Measurements from ENCODE around the gene MGAT5.

Gene MGAT5

DNA sequence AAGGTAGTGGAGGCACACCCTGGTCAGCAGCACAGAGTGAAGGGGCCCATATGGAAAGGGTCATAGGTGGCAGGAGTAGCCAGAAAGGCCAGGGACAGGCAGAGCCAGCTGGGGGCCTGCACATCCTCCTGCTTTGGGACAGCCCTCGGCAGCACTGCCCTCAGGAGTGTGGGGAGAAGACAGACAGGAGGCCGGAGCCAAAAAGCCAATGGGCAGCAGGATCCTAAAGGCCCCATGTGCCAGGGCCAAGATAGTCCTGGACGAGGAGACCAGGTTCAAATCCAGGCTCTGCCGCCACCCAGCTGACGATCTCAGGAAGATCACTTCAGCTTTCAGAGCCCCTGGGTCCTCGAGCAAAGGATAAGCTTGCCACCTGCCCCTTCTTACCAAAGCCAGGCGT, 244.8 kb downstream of the MGAT5 start:
- Histone ChIP-seq H3K4me3 (ENCODE audit: low read length in 2 of 2) (no peak overlapping the region), H4K91ac (ENCODE audit: low read depth, low read length, poor library complexity) (no peak overlapping the region), H4K8ac (ENCODE audit: low read depth, low read length) (no peak overlapping the region), H3K18ac (ENCODE audit: low read length) (peak overlapping the region; percentile 8), H3K4me2 (ENCODE audit: insufficient read depth, low read length, poor library complexity, severe bottlenecking) (no peak overlapping the region), H3K27me3 (ENCODE audit: control insufficient read depth in 3 of 3, insufficient read depth in 3 of 3, low read depth in 1 of 3, low read length in 3 of 3) (peaks cover 0 to 25% (median 0%) of the 10 kb centered on the region in 3 experiments), H3K27ac (replicated peaks; ENCODE audit: low read length) (no peak overlapping the region), H3K23ac (ENCODE audit: low read depth, low read length, poor library complexity) (peak overlapping the region; percentile 56), H3K4me1 (ENCODE audit: control insufficient read depth in 2 of 2, insufficient read depth in 1 of 2, low read depth in 1 of 2, low read length in 2 of 2) (peaks cover 0 to 9% of the 10 kb centered on the region in 2 donors), H2BK15ac (ENCODE audit: low read length) (no peak overlapping the region), H2BK120ac (ENCODE audit: low read depth, low read length) (no peak overlapping the region), H3K4ac (ENCODE audit: low read length) (no peak overlapping the region), H2BK12ac (ENCODE audit: low read length) (no peak overlapping the region), H2BK5ac (ENCODE audit: low read length) (no peak overlapping the region), H2AK5ac (ENCODE audit: low read depth, low read length) (no peak overlapping the region), H3K14ac (ENCODE audit: low read length) (no peak overlapping the region), H3K79me1 (ENCODE audit: low read depth, low read length) (no peaks in the 10 kb centered on the region), H2AFZ (ENCODE audit: low read length) (no peak overlapping the region), H3K9ac (ENCODE audit: low read depth, low read length, poor library complexity) (no peak overlapping the region), H3K9me3 (replicated peaks in 1 of 2; ENCODE audit: control insufficient read depth in 2 of 2, insufficient read depth in 1 of 2, low read depth in 1 of 2, low read length in 2 of 2) (no peaks in the 10 kb centered on the region), H3K36me3 (replicated peaks in 1 of 2; ENCODE audit: control insufficient read depth in 2 of 2, insufficient read depth in 2 of 2, low read length in 2 of 2) (no peaks in the 10 kb centered on the region)
- no CpG with 5 or more reads among the region's 7 CpGs for WGBS, 2 donors (ENCODE audit: extremely low coverage in 2 of 2, insufficient read length in 2 of 2, insufficient replicate concordance in 1 of 2)
- DNase-seq (ENCODE audit: low spot score), result no peak

DNA sequence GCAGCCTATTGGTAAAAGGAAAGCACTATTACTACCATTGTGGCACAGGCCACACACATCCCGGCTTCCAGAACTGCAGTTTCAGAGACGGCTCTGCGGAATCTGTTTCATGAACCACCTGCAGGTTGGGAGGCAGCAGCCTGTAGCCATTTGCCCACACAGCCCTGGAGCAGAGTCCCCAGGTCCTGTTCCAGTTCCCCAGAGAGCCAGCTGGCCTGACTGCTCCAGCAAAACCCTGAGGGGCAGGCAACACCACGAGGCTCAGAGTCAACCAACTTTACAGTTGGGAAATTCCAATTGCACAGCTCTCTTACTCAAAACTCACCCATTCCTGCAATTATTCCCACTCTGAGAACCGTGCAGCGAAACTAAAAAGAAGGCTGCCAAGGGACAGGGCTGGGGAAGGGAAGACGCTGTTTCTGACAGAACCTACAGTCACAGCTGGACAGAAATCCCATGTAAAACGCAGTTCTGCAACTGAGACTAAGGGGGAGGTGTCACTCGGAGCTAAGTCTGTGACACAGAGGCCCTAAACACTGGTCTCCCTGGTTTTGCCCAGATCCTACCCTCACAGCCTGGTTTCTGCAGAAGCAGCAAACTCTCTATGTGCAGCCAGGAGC, 245.5 kb downstream of the MGAT5 start:
- no peak overlapping the region for H2BK12ac ChIP-seq (ENCODE audit: low read length)

DNA sequence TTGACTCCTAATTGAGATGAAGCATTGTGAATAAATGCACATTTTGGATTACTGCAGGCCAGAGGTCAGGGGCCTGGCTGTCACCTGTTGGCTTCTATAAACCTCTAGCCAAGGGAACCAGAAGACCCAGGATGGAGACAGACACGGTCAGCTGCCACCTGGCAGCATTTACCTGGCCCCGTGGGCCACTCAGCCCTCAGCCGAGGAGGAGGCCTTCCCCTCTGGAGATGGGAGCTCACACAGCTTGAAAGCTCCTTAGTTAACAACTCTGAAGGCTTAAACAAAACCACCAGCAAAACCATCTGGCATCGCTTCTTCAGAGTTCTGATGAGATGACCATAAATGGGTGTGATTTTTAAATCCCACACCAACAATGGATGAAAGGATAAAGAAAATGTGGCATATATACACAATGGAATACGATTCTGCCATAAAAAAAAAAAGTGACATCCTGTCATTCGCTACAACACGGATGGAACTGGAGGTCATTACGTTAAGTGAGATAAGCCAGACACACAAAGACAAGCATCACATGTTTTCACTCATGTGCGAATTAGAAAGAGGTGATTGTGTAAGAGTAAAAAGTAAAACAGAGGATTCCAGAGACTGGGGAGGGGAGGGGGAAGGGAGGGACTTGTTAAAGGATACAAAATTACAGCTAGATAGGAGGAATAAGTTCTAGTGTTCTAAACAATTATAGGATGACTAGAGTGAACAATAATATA, 246.5 kb downstream of the MGAT5 start:
- H2AFZ ChIP-seq (ENCODE audit: low read length), result no peak overlapping the region
- H3K18ac ChIP-seq (ENCODE audit: low read length), result no peak overlapping the region
- H2AK5ac ChIP-seq (ENCODE audit: low read depth, low read length), result no peak overlapping the region
- DNase-seq (ENCODE audit: low spot score), result no peak
- no peak overlapping the region for H3K4me3 ChIP-seq (ENCODE audit: low read length in 2 of 2)
- no peak overlapping the region for H3K4ac ChIP-seq (ENCODE audit: low read length)
- no CpG with 5 or more reads among the region's 9 CpGs for WGBS, 2 donors (ENCODE audit: extremely low coverage in 2 of 2, insufficient read length in 2 of 2, insufficient replicate concordance in 1 of 2)
- no peaks in the 10 kb centered on the region for H3K9me3 ChIP-seq (replicated peaks in 1 of 2; ENCODE audit: control insufficient read depth in 2 of 2, insufficient read depth in 1 of 2, low read depth in 1 of 2, low read length in 2 of 2)
- H2BK12ac ChIP-seq (ENCODE audit: low read length), result no peak overlapping the region
- no peak overlapping the region for H3K23ac ChIP-seq (ENCODE audit: low read depth, low read length, poor library complexity)
- no peak overlapping the region for H3K14ac ChIP-seq (ENCODE audit: low read length)
- no peak overlapping the region for H2BK15ac ChIP-seq (ENCODE audit: low read length)
- no peak overlapping the region for H3K4me2 ChIP-seq (ENCODE audit: insufficient read depth, low read length, poor library complexity, severe bottlenecking)
- no peaks in the 10 kb centered on the region for H3K36me3 ChIP-seq (replicated peaks in 1 of 2; ENCODE audit: control insufficient read depth in 2 of 2, insufficient read depth in 2 of 2, low read length in 2 of 2)
- no peak overlapping the region for H2BK5ac ChIP-seq (ENCODE audit: low read length)
- H3K9ac ChIP-seq (ENCODE audit: low read depth, low read length, poor library complexity), result no peak overlapping the region
- H3K27me3 ChIP-seq (ENCODE audit: control insufficient read depth in 3 of 3, insufficient read depth in 3 of 3, low read depth in 1 of 3, low read length in 3 of 3), result peaks cover 0 to 22% (median 0%) of the 10 kb centered on the region in 3 experiments
- no peak overlapping the region for H4K8ac ChIP-seq (ENCODE audit: low read depth, low read length)
- H3K27ac ChIP-seq (replicated peaks; ENCODE audit: low read length), result no peak overlapping the region
- H3K79me1 ChIP-seq (ENCODE audit: low read depth, low read length), result no peaks in the 10 kb centered on the region
- peaks cover 0 to 9% of the 10 kb centered on the region in 2 donors for H3K4me1 ChIP-seq (ENCODE audit: control insufficient read depth in 2 of 2, insufficient read depth in 1 of 2, low read depth in 1 of 2, low read length in 2 of 2)
- H2BK120ac ChIP-seq (ENCODE audit: low read depth, low read length), result no peak overlapping the region
- no peak overlapping the region for H4K91ac ChIP-seq (ENCODE audit: low read depth, low read length, poor library complexity)

More for the DNA sequence above, 245.5 kb downstream of the MGAT5 start:
- Histone ChIP-seq H2AK5ac (ENCODE audit: low read depth, low read length) (no peak overlapping the region), H3K36me3 (replicated peaks in 1 of 2; ENCODE audit: control insufficient read depth in 2 of 2, insufficient read depth in 2 of 2, low read length in 2 of 2) (no peaks in the 10 kb centered on the region), H3K4me3 (ENCODE audit: low read length in 2 of 2) (no peak overlapping the region), H2BK5ac (ENCODE audit: low read length) (no peak overlapping the region), H3K27me3 (ENCODE audit: control insufficient read depth in 3 of 3, insufficient read depth in 3 of 3, low read depth in 1 of 3, low read length in 3 of 3) (peaks cover 0 to 22% (median 0%) of the 10 kb centered on the region in 3 experiments), H3K4me1 (ENCODE audit: control insufficient read depth in 2 of 2, insufficient read depth in 1 of 2, low read depth in 1 of 2, low read length in 2 of 2) (peaks cover 0 to 9% of the 10 kb centered on the region in 2 donors), H3K18ac (ENCODE audit: low read length) (no peak overlapping the region), H2AFZ (ENCODE audit: low read length) (peak overlapping the region; percentile 31), H2BK120ac (ENCODE audit: low read depth, low read length) (no peak overlapping the region), H3K14ac (ENCODE audit: low read length) (no peak overlapping the region), H3K79me1 (ENCODE audit: low read depth, low read length) (no peaks in the 10 kb centered on the region), H3K9me3 (replicated peaks in 1 of 2; ENCODE audit: control insufficient read depth in 2 of 2, insufficient read depth in 1 of 2, low read depth in 1 of 2, low read length in 2 of 2) (no peaks in the 10 kb centered on the region), H3K9ac (ENCODE audit: low read depth, low read length, poor library complexity) (no peak overlapping the region), H3K4ac (ENCODE audit: low read length) (no peak overlapping the region), H3K27ac (replicated peaks; ENCODE audit: low read length) (no peak overlapping the region), H3K4me2 (ENCODE audit: insufficient read depth, low read length, poor library complexity, severe bottlenecking) (no peak overlapping the region), H4K91ac (ENCODE audit: low read depth, low read length, poor library complexity) (no peak overlapping the region), H4K8ac (ENCODE audit: low read depth, low read length) (no peak overlapping the region), H3K23ac (ENCODE audit: low read depth, low read length, poor library complexity) (no peak overlapping the region), H2BK15ac (ENCODE audit: low read length) (no peak overlapping the region)
- DNase-seq (ENCODE audit: low spot score), result no peak
- no CpG with 5 or more reads among the region's 9 CpGs for WGBS, 2 donors (ENCODE audit: extremely low coverage in 2 of 2, insufficient read length in 2 of 2, insufficient replicate concordance in 1 of 2)

DNA sequence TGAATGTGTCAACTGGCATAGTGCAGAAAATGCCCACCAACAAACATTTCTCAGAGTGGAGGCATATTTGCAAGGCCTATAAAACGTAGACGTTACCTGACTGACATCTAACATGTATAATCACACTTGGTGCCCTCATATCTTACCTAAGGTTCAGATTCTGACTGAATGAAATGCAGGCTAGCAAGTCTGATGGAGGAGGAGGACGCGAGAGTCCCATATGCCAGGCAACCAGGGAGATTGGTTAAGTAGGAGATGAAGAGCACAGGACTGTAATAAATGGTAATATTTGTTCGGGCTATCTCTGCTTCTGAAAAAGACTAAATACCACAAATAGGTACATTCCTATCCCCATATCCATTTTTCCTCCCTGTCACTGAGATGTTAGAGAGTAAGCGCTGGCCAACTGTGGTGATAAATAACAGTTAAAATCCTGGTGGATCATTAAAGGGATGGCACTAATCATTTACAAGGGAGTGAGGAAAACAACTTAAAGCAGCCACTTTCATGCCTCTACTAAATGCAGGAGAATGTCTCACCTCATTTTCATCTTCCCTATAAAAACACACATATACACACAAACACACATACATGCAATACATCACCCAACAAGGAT, 247.7 kb downstream of the MGAT5 start:
- no peak overlapping the region for H2AK5ac ChIP-seq (ENCODE audit: low read depth, low read length)
- H2BK15ac ChIP-seq (ENCODE audit: low read length), result no peak overlapping the region
- no peak overlapping the region for H4K91ac ChIP-seq (ENCODE audit: low read depth, low read length, poor library complexity)
- no peaks in the 10 kb centered on the region for H3K9me3 ChIP-seq (replicated peaks in 1 of 2; ENCODE audit: control insufficient read depth in 2 of 2, insufficient read depth in 1 of 2, low read depth in 1 of 2, low read length in 2 of 2)
- no peak overlapping the region for H4K8ac ChIP-seq (ENCODE audit: low read depth, low read length)
- H2AFZ ChIP-seq (ENCODE audit: low read length), result no peak overlapping the region
- H3K27ac ChIP-seq (replicated peaks; ENCODE audit: low read length), result no peak overlapping the region
- peaks cover 0 to 22% (median 0%) of the 10 kb centered on the region in 3 experiments for H3K27me3 ChIP-seq (ENCODE audit: control insufficient read depth in 3 of 3, insufficient read depth in 3 of 3, low read depth in 1 of 3, low read length in 3 of 3)
- H3K4ac ChIP-seq (ENCODE audit: low read length), result no peak overlapping the region
- WGBS, 2 donors (ENCODE audit: extremely low coverage in 2 of 2, insufficient read length in 2 of 2, insufficient replicate concordance in 1 of 2), result no CpG with 5 or more reads among the region's 6 CpGs
- no peak overlapping the region for H3K9ac ChIP-seq (ENCODE audit: low read depth, low read length, poor library complexity)
- H3K79me1 ChIP-seq (ENCODE audit: low read depth, low read length), result no peaks in the 10 kb centered on the region
- no peak overlapping the region for H3K18ac ChIP-seq (ENCODE audit: low read length)
- no peak overlapping the region for H3K4me3 ChIP-seq (ENCODE audit: low read length in 2 of 2)
- no peak for DNase-seq (ENCODE audit: low spot score)
- H3K4me2 ChIP-seq (ENCODE audit: insufficient read depth, low read length, poor library complexity, severe bottlenecking), result no peak overlapping the region
- no peak overlapping the region for H2BK12ac ChIP-seq (ENCODE audit: low read length)
- H3K23ac ChIP-seq (ENCODE audit: low read depth, low read length, poor library complexity), result no peak overlapping the region
- H3K36me3 ChIP-seq (replicated peaks in 1 of 2; ENCODE audit: control insufficient read depth in 2 of 2, insufficient read depth in 2 of 2, low read length in 2 of 2), result no peaks in the 10 kb centered on the region
- no peak overlapping the region for H2BK120ac ChIP-seq (ENCODE audit: low read depth, low read length)
- peaks cover 0 to 10% of the 10 kb centered on the region in 2 donors for H3K4me1 ChIP-seq (ENCODE audit: control insufficient read depth in 2 of 2, insufficient read depth in 1 of 2, low read depth in 1 of 2, low read length in 2 of 2)
- H2BK5ac ChIP-seq (ENCODE audit: low read length), result no peak overlapping the region
- no peak overlapping the region for H3K14ac ChIP-seq (ENCODE audit: low read length)
